H1 (cell line): Measurements from ENCODE around the gene PRKAR2B. TPM values are rescaled to one million over a fixed set of nuclear protein-coding genes. Genes with fewer than 3 reads are reported as not detected.

Source experiments
- CTCF ChIA-PET: fragments of 300-600 bp; sonication (Branson Sonifier 250); formaldehyde crosslinking; loops from one replicate; lab custom pipeline; 2021; ENCODE audit not compliant: partially characterized antibody; lab: Charles Lee
- POLR2A ChIA-PET: fragments of 300-600 bp; sonication (Branson Sonifier 250); formaldehyde crosslinking; loops from one replicate; lab custom pipeline; 2021; ENCODE audit warnings: inconsistent platforms; ENCODE audit not compliant: partially characterized antibody; lab: Charles Lee
- DNase-seq, 2 experiments: peaks; one replicate each; pipeline versions ENCODE4 v3.0.0 to v3.0.0-alpha.2; 2010 to 2022; ENCODE audit warnings: low spot score in 2 of 2, low read depth in 1 of 2, mixed read lengths in 1 of 2
- FAIRE-seq: peaks from 2 replicates; lab custom pipeline; 2011; peaks lifted over from hg19 to GRCh38; lab: Jason Lieb, UNC
- H2AFZ ChIP-seq: 2 replicates; pipeline ENCODE4 v1.8.1; 2012; ENCODE audit warnings: low read length, inconsistent platforms
- H2AK5ac ChIP-seq: 2 replicates; pipeline ENCODE4 v1.6.1; 2013; ENCODE audit warnings: low read depth, low read length
- H2BK120ac ChIP-seq: replicated peaks from 2 replicates; pipeline ENCODE3; 2013; ENCODE audit warnings: low read depth, low read length, inconsistent platforms
- H2BK12ac ChIP-seq: 2 replicates; pipeline ENCODE4 v1.6.1; 2013; ENCODE audit warnings: low read depth, low read length
- H2BK15ac ChIP-seq: 2 replicates; pipeline ENCODE4 v1.6.1; 2013; ENCODE audit warnings: low read length
- H2BK20ac ChIP-seq: 2 replicates; pipeline ENCODE4 v1.6.1; 2013; ENCODE audit warnings: low read length
- H2BK5ac ChIP-seq: 2 replicates; pipeline ENCODE4 v1.6.1; 2013; ENCODE audit warnings: low read depth, low read length
- H3K14ac ChIP-seq: 2 replicates; pipeline ENCODE4 v1.6.1; 2013; ENCODE audit warnings: inconsistent platforms; ENCODE audit not compliant: insufficient read length
- H3K18ac ChIP-seq: 2 replicates; pipeline ENCODE4 v1.6.1; 2013; ENCODE audit warnings: low read length; ENCODE audit errors: extremely low read depth
- H3K23ac ChIP-seq: 2 replicates; pipeline ENCODE4 v1.6.1; 2013; ENCODE audit warnings: inconsistent platforms; ENCODE audit not compliant: insufficient read length
- H3K23me2 ChIP-seq: 2 replicates; pipeline ENCODE4 v1.6.1; 2013; ENCODE audit warnings: low read depth, low read length
- H3K27ac ChIP-seq: 2 replicates; pipeline ENCODE4 v1.6.1; 2011; ENCODE audit warnings: low read depth, low read length, inconsistent platforms
- H3K27me3 ChIP-seq, 4 experiments: replicated peaks in 1 of 4; 1 replicate in 1 of 4; 2 replicates in 3 of 4; pipeline versions ENCODE4 v1.6.1 to v1.8.1; 2011 to 2013; ENCODE audit warnings: low read length in 3 of 4, mild to moderate bottlenecking in 3 of 4, inconsistent platforms in 2 of 4, mixed read lengths in 2 of 4, moderate library complexity in 1 of 4; ENCODE audit not compliant: control insufficient read depth in 3 of 4, insufficient read depth in 3 of 4; ENCODE audit errors: extremely low read depth in 1 of 4
- H3K36me3 ChIP-seq, 4 experiments: 2 replicates each; pipeline versions ENCODE4 v1.6.1 to v1.8.1; 2011 to 2013; ENCODE audit warnings: mild to moderate bottlenecking in 4 of 4, low read length in 3 of 4, moderate library complexity in 2 of 4, control low read depth in 1 of 4, inconsistent platforms in 1 of 4; ENCODE audit not compliant: insufficient read depth in 4 of 4, control insufficient read depth in 2 of 4
- H3K4ac ChIP-seq: replicated peaks from 2 replicates; pipeline ENCODE3; 2013; ENCODE audit warnings: low read length, low read depth, mixed read lengths, inconsistent platforms; ENCODE audit not compliant: insufficient read length
- H3K4me1 ChIP-seq, 4 experiments: replicated peaks in 1 of 4; 1 replicate in 1 of 4; 2 replicates in 3 of 4; pipeline versions ENCODE4 v1.6.1 to v1.8.1; 2011 to 2013; ENCODE audit warnings: low read length in 3 of 4, inconsistent platforms in 2 of 4, mixed read lengths in 1 of 4; ENCODE audit not compliant: insufficient read depth in 4 of 4, control insufficient read depth in 3 of 4
- H3K4me2 ChIP-seq, 2 experiments: 2 replicates each; pipeline versions ENCODE4 v1.6.1 to v1.8.1; 2011 to 2013; ENCODE audit warnings: low read depth in 2 of 2, low read length in 2 of 2, control low read depth in 1 of 2, inconsistent platforms in 1 of 2, mild to moderate bottlenecking in 1 of 2; ENCODE audit not compliant: insufficient read depth in 1 of 2
- H3K4me3 ChIP-seq, 4 experiments: fragments of 200-600, 300-600 bp in 1 of 4; sonication (generic), shearing (Covaris generic), sonication (Bioruptor Twin) in 1 of 4; 2 replicates each; pipeline versions ENCODE4 v1.5.1 to v1.8.1; 2011 to 2016; ENCODE audit warnings: low read length in 4 of 4, low read depth in 3 of 4, control low read depth in 2 of 4, inconsistent platforms in 2 of 4, mild to moderate bottlenecking in 2 of 4, mixed read lengths in 1 of 4, moderate library complexity in 1 of 4; ENCODE audit not compliant: insufficient read depth in 2 of 4; ENCODE audit errors: extremely low read depth in 1 of 4
- H3K56ac ChIP-seq: replicated peaks from 2 replicates; pipeline ENCODE3; 2013; ENCODE audit warnings: low read depth, mild to moderate bottlenecking, mixed read lengths, low read length, inconsistent platforms; ENCODE audit not compliant: insufficient read length
- H3K79me1 ChIP-seq: 2 replicates; pipeline ENCODE4 v1.6.1; 2013; ENCODE audit warnings: low read depth, low read length, control low read depth
- H3K79me2 ChIP-seq, 2 experiments: 2 replicates each; pipeline versions ENCODE4 v1.6.1 to v1.8.1; 2012 to 2013; ENCODE audit warnings: low read length in 2 of 2, mild to moderate bottlenecking in 2 of 2, inconsistent platforms in 1 of 2; ENCODE audit not compliant: insufficient read depth in 2 of 2, control insufficient read depth in 1 of 2
- H3K9ac ChIP-seq, 4 experiments: replicated peaks in 1 of 4; 1 replicate in 1 of 4; 2 replicates in 3 of 4; pipeline versions ENCODE4 v1.6.1 to v1.8.1; 2011 to 2013; ENCODE audit warnings: low read depth in 3 of 4, low read length in 3 of 4, control low read depth in 2 of 4, mild to moderate bottlenecking in 2 of 4, moderate library complexity in 2 of 4, inconsistent platforms in 1 of 4; ENCODE audit errors: extremely low read depth in 1 of 4
- H3K9me3 ChIP-seq, 2 experiments: 2 replicates each; pipeline versions ENCODE4 v1.6.1 to v1.8.1; 2012 to 2013; ENCODE audit warnings: mild to moderate bottlenecking in 2 of 2, moderate library complexity in 2 of 2, control low read depth in 1 of 2, inconsistent platforms in 1 of 2, low read depth in 1 of 2, low read length in 1 of 2, mixed read lengths in 1 of 2; ENCODE audit not compliant: insufficient read depth in 2 of 2
- H4K20me1 ChIP-seq, 2 experiments: replicated peaks in 1 of 2; 2 replicates each; pipeline versions ENCODE3 to v1.8.1; 2011 to 2013; ENCODE audit warnings: inconsistent platforms in 2 of 2, low read length in 2 of 2, mild to moderate bottlenecking in 1 of 2; ENCODE audit not compliant: insufficient read depth in 2 of 2, control insufficient read depth in 1 of 2
- H4K5ac ChIP-seq: 2 replicates; pipeline ENCODE4 v1.6.1; 2013; ENCODE audit warnings: low read length, low read depth, mixed read lengths, inconsistent platforms; ENCODE audit not compliant: insufficient read length
- H4K8ac ChIP-seq: 2 replicates; pipeline ENCODE4 v1.8.0; 2013; ENCODE audit warnings: mild to moderate bottlenecking, moderate library complexity, low read length, inconsistent platforms; ENCODE audit not compliant: insufficient read depth; ENCODE audit errors: extremely low read depth
- H4K91ac ChIP-seq: replicated peaks from 2 replicates; pipeline ENCODE3; 2013; ENCODE audit warnings: low read length, mixed read lengths, inconsistent platforms; ENCODE audit not compliant: insufficient read length
- FOSL1 ChIP-seq: IDR thresholded peaks from 2 replicates; pipeline ENCODE4 v1.6.1; 2011; ENCODE audit warnings: mild to moderate bottlenecking, low read depth, low read length, moderate library complexity; ENCODE audit not compliant: insufficient read depth
- PHF8 ChIP-seq: fragments of 200-600 bp; sonication (generic); conservative IDR thresholded peaks from 2 replicates; pipeline ENCODE4 v1.7.1; 2012; ENCODE audit warnings: low read depth, mild to moderate bottlenecking, inconsistent platforms, low read length, moderate library complexity
- POLR2A ChIP-seq, 2 experiments: IDR thresholded peaks; 1 replicate in 1 of 2; 2 replicates in 1 of 2; pipeline ENCODE4 v1.6.1; 2011; ENCODE audit warnings: low read depth in 2 of 2, low read length in 2 of 2, mild to moderate bottlenecking in 2 of 2; ENCODE audit errors: control extremely low read depth in 1 of 2
- RAD21 ChIP-seq, 2 experiments: IDR thresholded peaks in 1 of 2; conservative IDR thresholded peaks in 1 of 2; 2 replicates each; pipeline ENCODE4 v1.6.1; 2011; ENCODE audit warnings: low read depth in 2 of 2, low read length in 2 of 2, improper control_type of control experiment in 1 of 2, inconsistent platforms in 1 of 2, mild to moderate bottlenecking in 1 of 2, moderate library complexity in 1 of 2
- RFX5 ChIP-seq: IDR thresholded peaks from 2 replicates; pipeline ENCODE4 v1.6.1; 2011; ENCODE audit warnings: low read depth, low read length, improper control_type of control experiment, borderline replicate concordance
- SP1 ChIP-seq: IDR thresholded peaks from 2 replicates; pipeline ENCODE4 v1.6.1; 2011; ENCODE audit warnings: low read depth, low read length
- SRF ChIP-seq: IDR thresholded peaks from 2 replicates; pipeline ENCODE4 v1.6.1; 2011; ENCODE audit warnings: mild to moderate bottlenecking, low read depth, low read length, moderate library complexity
- TAF7 ChIP-seq: optimal IDR thresholded peaks from 2 replicates; pipeline ENCODE3; 2011; ENCODE audit warnings: low read depth, mild to moderate bottlenecking, inconsistent platforms, low read length, moderate library complexity, borderline replicate concordance
- ZNF274 ChIP-seq: IDR thresholded peaks from 2 replicates; pipeline ENCODE4 v1.7.0; 2012; ENCODE audit warnings: low read length, borderline replicate concordance; ENCODE audit errors: extremely low read depth
- WGBS, 2 experiments: shearing (Covaris generic) in 1 of 2; methylation state at CpG; one replicate each; pipeline versions ENCODE4 v1.1.6 to v1.1.7; 2013 to 2015; ENCODE audit warnings: low lambda C conversion rate in 2 of 2, mixed read lengths in 2 of 2, inconsistent platforms in 1 of 2, low coverage in 1 of 2, missing lambda C conversion rate in 1 of 2; ENCODE audit not compliant: insufficient replicate concordance in 2 of 2, insufficient coverage in 1 of 2, insufficient read length in 1 of 2; ENCODE audit errors: extremely low coverage in 1 of 2, missing lambda C conversion rate in 1 of 2; 5-methylcytosine and 5-hydroxymethylcytosine counted together
- polyA plus RNA-seq, 7 experiments: library from polyadenylated mRNA; depleted of rRNA in 3 of 7; stranded (reverse) in 5 of 7; unstranded in 2 of 7; fragments of >200 nt in 5 of 7; fragments of 200-250 nt in 2 of 7; gene quantifications; 1 replicate in 5 of 7; 2 replicates in 1 of 7; 4 replicates in 1 of 7; pipeline versions ENCODE4 v1.2.1 to v1.2.3, GENCODE V29; 2011 to 2013; ENCODE audit warnings: missing spikeins in 2 of 7, mixed read lengths in 2 of 7
- total RNA-seq: library from RNA; stranded (reverse); fragmentation: NEBNext Ultra II Directional; extraction: Animal tissue kit (Norgen Biotek cat#: 25700); gene quantifications from 2 replicates; pipeline ENCODE4 v1.2.1, GENCODE V29; 2021
- TF ChIP-seq, protein P1 (sequence below): IDR thresholded peaks from 2 replicates; pipeline ENCODE4 v1.6.1; 2012; ENCODE audit warnings: inconsistent platforms

The PRKAR2B gene
- total and polyA plus RNA-seq, 2 of the 8 experiments (the other 6 are each of a cell fraction or from before 2014, with no cell fraction given), result 10.4 to 37.0 TPM

DNA sequence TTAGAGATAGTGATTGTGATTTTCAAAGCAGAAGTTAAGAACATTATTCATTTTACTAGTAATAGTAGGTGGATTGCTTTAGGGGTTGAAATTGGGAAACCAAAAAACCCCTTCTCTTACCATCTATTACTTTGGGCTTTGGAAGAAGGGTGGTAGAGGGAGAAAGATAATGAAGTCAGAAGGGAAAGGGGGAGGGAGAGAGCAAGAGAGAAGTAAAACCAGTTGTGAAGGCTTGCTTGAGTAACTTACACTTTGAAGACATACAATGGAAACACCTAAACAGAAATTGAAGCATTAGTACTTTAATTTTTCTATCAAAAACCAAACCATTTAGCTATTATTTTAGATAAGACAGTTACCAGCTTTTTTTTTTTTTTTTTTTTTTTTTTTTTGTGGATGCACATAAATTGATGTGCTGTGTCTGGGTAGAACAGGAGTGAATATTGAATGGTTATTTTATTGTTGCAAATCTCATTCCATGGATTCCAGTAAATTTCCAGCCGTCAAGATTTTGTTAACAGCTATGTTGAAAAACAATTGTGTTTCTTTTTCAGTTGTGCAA is 5.5 kb downstream of the PRKAR2B start:
- H3K79me1 ChIP-seq, result no peaks in the 10 kb centered on the region
- POLR2A ChIA-PET, result no interaction called here
- DNase-seq (no peak), FAIRE-seq (no peak)
- no peak overlapping the region for H3K14ac ChIP-seq
- H2AFZ ChIP-seq, result no peak overlapping the region
- H3K4me1 ChIP-seq, result peaks cover 0 to 7% (median 6%) of the 10 kb centered on the region in 4 experiments; a peak in 5 of 7 replicates
- H2AK5ac ChIP-seq, result no peak overlapping the region
- no peak overlapping the region for H3K23ac ChIP-seq
- H2BK15ac ChIP-seq, result no peak overlapping the region
- no peak overlapping the region for H3K27ac ChIP-seq
- WGBS, 2 experiments, result 92% methylated on average over 1 of the region's 1 CpG; no CpG with 5 or more reads in 1 of the 2 experiments
- no peak overlapping the region for H2BK5ac ChIP-seq
- no peak overlapping the region for H3K56ac ChIP-seq
- no peak overlapping the region for H3K4me3 ChIP-seq
- H3K23me2 ChIP-seq, result peaks cover 7% of the 10 kb centered on the region
- no peak overlapping the region for H2BK120ac ChIP-seq
- CTCF ChIA-PET, result interaction anchor here (0.6 to 4.8 kb wide), 10 partner anchors 13 to 257 kb away, joined by 3 to 40 read pairs (median 6); no protein-coding TSS in a partner anchor
- no peak overlapping the region for H3K18ac ChIP-seq
- no peak overlapping the region for H4K91ac ChIP-seq
- no peaks in the 10 kb centered on the region for H3K27me3 ChIP-seq
- H3K4ac ChIP-seq, result no peak overlapping the region
- H4K8ac ChIP-seq, result no peak overlapping the region
- H2BK12ac ChIP-seq, result no peak overlapping the region
- H2BK20ac ChIP-seq, result no peak overlapping the region
- peaks cover 0 to 71% of the 10 kb centered on the region in 2 experiments; a peak in 3 of 4 replicates for H3K79me2 ChIP-seq
- no peak overlapping the region for H4K5ac ChIP-seq
- H3K4me2 ChIP-seq, result no peak overlapping the region
- H3K9me3 ChIP-seq, result no peaks in the 10 kb centered on the region
- H3K36me3 ChIP-seq, result no peaks in the 10 kb centered on the region
- peaks cover 0 to 2% of the 10 kb centered on the region in 2 experiments for H4K20me1 ChIP-seq
- H3K9ac ChIP-seq, result no peak overlapping the region
- TF ChIP-seq SRF (no peak), SP1 (no peak), POLR2A (IDR thresholded peaks at IDR 0.05; ENCODE audit: control extremely low read depth in 1 of 2, low read depth in 2 of 2, low read length in 2 of 2) (no peak), ZNF274 (no peak), PHF8 (no peak), FOSL1 (no peak), RAD21 (IDR thresholded peaks at IDR 0.05 in 1 of 2, conservative IDR thresholded peaks at IDR 0.05 in 1 of 2; ENCODE audit: low read depth in 2 of 2, low read length in 2 of 2) (no peak), TAF7 (no peak), RFX5 (no peak)
- TF ChIP-seq, protein P1, sequence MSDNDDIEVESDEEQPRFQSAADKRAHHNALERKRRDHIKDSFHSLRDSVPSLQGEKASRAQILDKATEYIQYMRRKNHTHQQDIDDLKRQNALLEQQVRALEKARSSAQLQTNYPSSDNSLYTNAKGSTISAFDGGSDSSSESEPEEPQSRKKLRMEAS, result no peak
